ENCODE measurements around the gene GOLT1B. TPM values are rescaled to one million over a fixed set of nuclear protein-coding genes. Genes with fewer than 3 reads are reported as not detected.

GOLT1B gene
- total and polyA plus RNA-seq, 2 of the 8 experiments (the other 6 are each of a cell fraction or from before 2014, with no cell fraction given), result 18.3 to 38.3 TPM

DNA sequence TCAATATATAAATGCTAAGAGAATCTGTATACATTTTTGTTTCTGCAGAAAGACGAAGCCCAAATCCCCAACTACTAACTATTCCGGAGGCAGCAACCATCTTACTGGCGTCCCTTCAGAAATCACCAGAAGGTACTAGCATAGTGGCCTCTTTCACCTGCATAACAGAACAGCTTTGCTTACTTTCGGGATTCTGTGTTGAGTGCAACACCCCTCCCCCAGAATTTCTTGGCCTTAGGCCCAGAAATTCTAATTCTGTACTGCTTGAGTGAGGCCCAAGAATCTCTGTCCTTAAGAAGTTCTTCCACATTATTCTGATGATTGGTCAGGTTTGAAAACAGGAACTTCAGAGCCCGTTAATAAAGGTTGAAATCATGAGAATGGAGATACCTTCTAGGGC lies 27.4 kb downstream of the GOLT1B start (continued):
- TF ChIP-seq CHD7 (IDR thresholded peaks at IDR 0.05; ENCODE audit: insufficient replicate concordance, low read length) (no peak), BCL11A (IDR thresholded peaks at IDR 0.05; ENCODE audit: low read depth in 2 of 2, low read length in 2 of 2) (no peak), HDAC6 (IDR thresholded peaks at IDR 0.05; ENCODE audit: low read depth, low read length) (no peak), EP300 (IDR thresholded peaks at IDR 0.05; ENCODE audit: borderline replicate concordance in 1 of 2, low read depth in 2 of 2, low read length in 2 of 2) (no peak)

Data from H1 (cell line).